Stimulated activated CD4-positive, alpha-beta T cell treated with anti-CD3 and anti-CD28 coated beads, Interleukin-12 subunit alpha, Interleukin-12 subunit beta, amount 100 ng/mL, for 48 hours (primary cell): ENCODE data around the gene LENG1.
"Not testable (repeated sequence)": the region's sequence is repeated elsewhere in the genome, so short reads cannot be mapped to it uniquely, and the experiment has no call there.

Experiments
- DNase-seq, 3 donors: peaks; one replicate each; pipeline ENCODE4 v3.0.0-alpha.2; 2020; ENCODE audit warnings: low read depth in 2 of 3, low spot score in 1 of 3

The LENG1 gene

GRCh38 chr19:54159352-54160181 lies at the start of gene LENG1:
Gene LENG1, minus strand, starts transcription at chr19:54159721. Its CDS starts 26 bp downstream, at chr19:54159695.
- peak; percentile 95 to 99 (median 97) for DNase-seq

GRCh38 chr19:54208784-54209057 lies 49.2 kb upstream of the LENG1 start:
- no peak for DNase-seq

GRCh38 chr19:54207983-54208783 lies 48.7 kb upstream of the LENG1 start:
- peak; percentile 54 to 65 (median 59) for DNase-seq

GRCh38 chr19:54207676-54207982 lies 48.1 kb upstream of the LENG1 start:
- DNase-seq: no peak

GRCh38 chr19:54207193-54207592 lies 47.7 kb upstream of the LENG1 start:
- DNase-seq: not testable (repeated sequence)

DNA sequence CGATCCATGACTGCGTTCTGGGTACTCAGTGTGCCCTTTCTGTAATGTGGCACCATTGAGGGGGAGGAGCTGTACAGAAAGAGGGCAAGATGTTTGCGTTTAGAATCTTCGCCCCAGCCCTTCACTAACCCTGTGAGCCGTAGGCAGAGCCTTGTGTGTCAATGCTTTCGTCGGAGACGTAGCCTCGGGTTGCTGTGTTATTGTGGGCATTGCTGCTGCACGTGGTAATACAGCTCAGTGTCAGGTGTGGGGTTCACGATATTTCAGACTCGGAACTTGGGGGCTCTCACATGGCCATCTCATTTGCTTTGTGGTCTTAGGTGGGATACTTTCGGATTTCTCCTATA lies 47.3 kb upstream of the LENG1 start:
- DNase-seq: no peak

GRCh38 chr19:54206030-54206830 lies 46.7 kb upstream of the LENG1 start:
- DNase-seq: no peak

- no peak for DNase-seq
Measured at GRCh38 chr19:54204767-54205468, 45.4 kb upstream of the LENG1 start.

GRCh38 chr19:54203151-54203611 lies 43.7 kb upstream of the LENG1 start:
- DNase-seq: no peak

DNA sequence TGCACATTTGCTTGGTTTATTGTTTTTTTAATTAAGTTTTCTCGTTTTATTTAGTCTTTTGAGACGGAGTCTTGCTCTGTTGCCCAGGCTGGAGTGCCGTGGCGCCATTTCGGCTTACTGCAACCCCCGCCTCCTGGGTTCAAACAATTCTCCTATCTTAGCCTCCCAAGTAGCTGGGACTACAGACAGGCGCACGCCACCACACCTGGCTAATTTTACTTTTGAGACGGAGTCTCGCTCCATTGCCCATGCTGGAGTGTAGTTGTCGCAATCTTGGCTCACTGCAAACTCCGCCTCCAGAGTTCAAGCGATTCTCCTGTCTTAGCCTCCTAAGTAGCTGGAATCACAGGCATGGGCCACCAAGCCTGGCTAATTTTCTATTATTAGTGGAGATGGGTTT lies 42.5 kb upstream of the LENG1 start:
- no peak for DNase-seq

DNA sequence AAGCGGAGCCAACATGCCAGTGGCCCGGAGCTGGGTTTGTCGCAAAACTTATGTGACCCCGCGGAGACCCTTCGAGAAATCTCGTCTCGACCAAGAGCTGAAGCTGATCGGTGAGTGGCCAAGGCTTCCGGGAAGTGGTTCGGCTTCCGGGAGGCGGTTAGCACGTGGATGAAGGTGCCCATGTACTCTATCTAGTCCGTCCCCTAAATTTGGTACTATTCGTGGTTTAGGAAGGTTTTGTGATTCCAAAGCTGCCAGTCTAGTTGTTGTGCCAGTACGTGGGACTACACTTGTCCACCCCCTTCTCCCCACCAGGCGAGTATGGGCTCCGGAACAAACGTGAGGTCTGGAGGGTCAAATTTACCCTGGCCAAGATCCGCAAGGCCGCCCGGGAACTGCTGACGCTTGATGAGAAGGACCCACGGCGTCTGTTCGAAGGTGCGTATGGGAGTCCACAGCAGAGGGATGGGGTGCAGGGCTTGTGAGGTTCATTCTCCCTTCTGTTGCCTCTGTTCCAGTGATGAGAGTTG lies 41.7 kb upstream of the LENG1 start:
- no peak for DNase-seq

GRCh38 chr19:54199401-54199800 lies 39.9 kb upstream of the LENG1 start:
- no peak for DNase-seq

DNA sequence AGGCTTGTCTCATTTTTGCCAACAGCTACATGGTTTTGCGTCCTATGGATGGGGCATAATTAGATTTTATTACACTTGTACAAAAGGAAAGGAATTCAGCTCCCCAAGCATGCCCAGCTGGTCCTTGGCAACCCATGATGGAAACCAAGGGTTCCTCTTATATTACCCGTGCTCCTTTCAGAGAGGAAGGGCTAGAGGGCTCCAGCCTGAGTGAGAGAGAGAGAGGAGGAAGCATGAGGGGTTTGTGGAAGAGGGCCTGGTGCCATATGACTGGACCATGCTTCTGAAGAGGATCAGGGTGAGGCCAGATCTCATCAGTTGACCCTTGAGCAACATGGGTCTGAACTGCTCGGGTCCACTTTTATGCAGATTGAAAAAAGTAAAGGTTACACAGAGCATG lies 37.6 kb upstream of the LENG1 start:
- DNase-seq: no peak

DNA sequence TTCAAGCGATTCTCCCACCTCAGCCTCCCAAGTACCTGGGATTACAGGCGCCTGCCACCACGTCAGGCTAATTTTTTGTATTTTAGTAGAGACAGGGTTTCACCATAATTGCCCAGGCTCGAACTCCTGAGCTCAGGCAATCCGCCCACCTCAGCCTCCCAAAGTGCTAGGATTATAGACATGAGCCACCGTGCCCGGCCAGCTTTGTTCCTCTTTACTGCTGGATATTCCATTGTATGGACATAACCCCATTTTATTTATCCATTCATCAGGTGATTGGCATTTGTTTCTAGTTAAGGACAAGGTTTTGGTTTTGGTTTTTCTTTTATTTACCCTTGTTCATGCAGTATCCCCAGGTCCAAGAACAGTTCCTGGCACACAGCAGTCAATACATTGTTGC lies 37.0 kb upstream of the LENG1 start:
- no peak for DNase-seq

- DNase-seq: not testable (repeated sequence)
Measured at GRCh38 chr19:54194463-54194862, 34.9 kb upstream of the LENG1 start.

- no peak for DNase-seq
Measured at GRCh38 chr19:54193011-54193410, 33.5 kb upstream of the LENG1 start.

GRCh38 chr19:54191811-54192453 lies 32.4 kb upstream of the LENG1 start:
- DNase-seq: no peak

- DNase-seq: peak in 2 of 3 donors; percentile 71 to 80
Measured at GRCh38 chr19:54191011-54191810, 31.7 kb upstream of the LENG1 start, which contains the start of gene TSEN34. Gene TSEN34, plus strand, starts transcription at chr19:54191308. Its CDS starts 57 bp downstream, at chr19:54191365.

GRCh38 chr19:54190503-54191010 lies 31.0 kb upstream of the LENG1 start:
- DNase-seq: peak; percentile 100
